HG03060 (cell line): ENCODE data around the gene DYSF.

Experiments used
- ATAC-seq: cut with Tn5 transposase; IDR thresholded peaks from one replicate; pipeline ENCODE4 v1.9.1; 2021; ENCODE audit warnings: low read depth, moderate number of reproducible peaks; ENCODE audit not compliant: unreplicated experiment

The DYSF gene

DNA sequence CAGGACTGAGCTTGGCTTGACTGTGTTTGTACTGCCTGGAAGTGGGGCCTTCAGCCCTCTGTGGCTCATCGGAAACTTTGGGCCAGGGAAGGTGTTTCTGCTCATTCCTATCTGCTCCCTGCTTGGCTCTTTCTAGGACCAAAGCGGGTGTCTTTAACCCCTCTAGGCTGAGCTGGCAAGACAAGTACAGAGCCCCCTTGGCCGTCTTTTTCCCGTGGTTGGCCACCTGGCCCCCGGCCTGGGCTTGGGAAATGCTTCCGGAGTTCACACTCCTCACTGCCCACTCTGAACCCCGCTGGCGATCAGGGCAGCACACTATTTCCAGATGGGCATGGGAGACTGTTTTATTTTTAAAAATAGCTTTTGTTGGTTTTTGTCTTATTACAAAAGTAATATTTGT is 243.0 kb downstream of the DYSF start:
- no peak for ATAC-seq

DNA sequence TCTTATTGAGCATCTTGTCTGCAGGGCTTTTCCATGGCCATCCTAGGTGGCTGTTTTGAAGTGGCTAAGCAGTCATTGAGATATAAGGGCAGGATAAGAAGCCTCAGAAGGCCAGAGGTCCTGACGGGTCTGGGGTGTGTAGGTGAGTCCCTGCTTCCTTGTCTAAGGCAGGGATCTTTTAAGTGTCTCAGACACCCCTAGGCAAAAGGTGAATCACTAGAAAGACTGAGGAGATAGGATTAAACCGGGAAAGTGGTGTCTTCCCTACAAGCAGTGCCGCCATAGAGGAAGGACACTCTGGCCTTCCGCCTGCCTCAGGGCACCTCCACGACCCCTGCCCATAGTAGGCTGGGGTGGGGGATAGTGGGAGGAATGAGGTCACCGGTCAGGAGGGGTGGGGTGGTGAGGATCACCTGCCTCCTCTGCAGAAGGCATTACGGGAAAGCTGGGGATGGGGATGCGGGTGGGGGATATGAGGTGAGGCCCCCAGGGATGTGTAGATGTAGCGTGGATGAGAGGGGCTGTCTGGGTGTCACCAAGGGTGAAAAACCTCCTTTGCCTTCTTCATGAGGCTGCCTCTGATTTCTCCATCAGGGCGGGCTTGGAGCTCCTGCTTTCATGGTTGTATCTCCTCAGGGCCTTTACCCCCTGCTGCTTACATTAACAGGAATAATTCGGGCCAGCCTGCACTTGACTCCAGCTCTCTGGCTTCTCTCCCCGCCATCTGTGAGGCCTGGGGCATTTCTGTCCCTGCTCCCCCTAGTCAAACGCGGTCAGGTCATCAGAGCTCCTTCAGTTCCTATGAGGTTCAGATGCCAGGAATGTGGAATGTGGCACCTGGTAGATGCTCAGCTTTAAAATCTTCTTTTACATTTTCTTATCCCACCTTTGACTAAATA is 244.0 kb downstream of the DYSF start:
- ATAC-seq, result no peak

DNA sequence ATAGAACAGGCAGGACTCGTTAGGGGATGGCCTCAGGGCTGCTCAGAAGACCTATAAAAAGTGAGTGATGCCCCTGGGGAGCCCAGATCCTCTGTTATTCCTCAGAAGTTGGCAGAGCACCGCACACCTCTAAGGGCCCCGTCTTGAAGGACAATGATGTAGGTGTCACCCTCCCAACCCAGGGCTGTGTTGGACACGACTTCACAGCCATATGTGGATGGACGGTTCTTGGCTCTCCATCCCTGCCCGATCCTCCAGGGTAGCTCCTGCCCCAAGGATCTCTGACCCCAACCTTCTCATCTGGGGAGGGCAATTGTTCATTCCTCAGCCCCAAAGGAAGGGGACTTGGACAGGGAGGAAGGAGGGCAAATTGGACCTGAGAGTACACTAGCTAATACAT is 246.1 kb downstream of the DYSF start:
- ATAC-seq, result no peak

DNA sequence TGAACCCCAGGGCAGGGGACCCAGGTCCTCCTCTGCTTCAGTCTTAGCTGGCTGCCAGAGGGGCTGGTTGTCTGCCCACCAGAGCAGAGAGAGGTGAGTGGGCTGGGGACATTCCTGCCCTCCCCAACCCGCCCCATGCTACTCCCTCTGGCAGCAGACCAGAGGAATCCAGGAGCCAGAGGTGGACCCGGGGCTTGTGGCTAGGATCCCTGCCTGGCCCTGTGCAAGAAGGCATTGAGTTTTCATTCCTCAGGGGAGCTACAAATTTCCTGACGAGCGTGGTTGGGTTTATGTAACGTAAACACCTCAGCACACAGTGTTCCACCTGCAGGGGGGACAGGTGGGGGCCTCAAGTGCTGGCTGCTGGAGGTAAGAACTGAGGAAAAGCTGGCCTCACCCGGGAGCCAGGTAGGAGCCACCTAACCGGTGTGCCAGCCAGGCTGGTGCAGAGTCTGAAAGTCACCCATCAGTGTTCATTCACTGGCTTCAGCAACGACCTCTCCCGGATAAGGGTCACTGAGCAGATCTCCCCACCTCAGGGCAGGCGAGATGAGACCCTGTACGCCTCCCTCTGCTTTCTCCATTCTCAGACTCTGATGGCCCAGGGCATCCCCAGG is 246.8 kb downstream of the DYSF start:
- ATAC-seq, result no peak

DNA sequence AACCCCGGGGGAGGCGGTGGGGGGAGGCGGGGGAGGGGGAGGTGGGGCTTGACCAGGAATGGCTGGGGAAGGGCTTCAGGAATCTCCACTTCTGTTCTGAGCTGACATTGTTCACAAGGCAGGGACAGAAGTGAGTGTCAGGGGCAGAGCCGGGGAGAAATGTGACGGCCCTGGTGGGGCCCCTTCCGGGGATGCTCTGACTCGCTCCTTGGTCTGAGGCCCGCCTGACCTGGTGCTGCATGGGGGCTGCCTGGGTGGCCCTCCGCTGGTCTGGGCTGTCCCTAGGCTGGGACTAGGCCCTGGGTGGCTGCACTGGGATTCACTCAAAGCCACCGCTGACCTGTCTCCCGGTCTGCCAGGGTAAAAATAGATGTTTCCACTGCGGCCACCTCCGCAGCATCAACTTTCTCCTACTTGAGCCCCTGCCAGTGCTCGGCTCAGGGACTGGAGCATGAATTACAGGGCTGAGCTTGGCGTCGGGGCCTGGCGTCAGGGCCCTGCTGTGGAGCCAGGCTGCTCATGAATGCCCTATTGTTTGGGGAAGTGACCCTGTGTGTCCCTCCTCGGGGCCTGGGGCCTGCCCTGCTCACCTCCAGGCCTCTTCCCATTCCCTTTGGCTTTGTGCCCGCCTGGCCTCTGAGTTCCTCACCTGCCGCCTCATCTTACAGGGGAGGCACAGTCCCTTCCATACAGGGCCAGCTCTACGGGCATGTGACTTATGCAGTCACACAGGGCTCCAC is 247.5 kb downstream of the DYSF start:
- no peak for ATAC-seq

DNA sequence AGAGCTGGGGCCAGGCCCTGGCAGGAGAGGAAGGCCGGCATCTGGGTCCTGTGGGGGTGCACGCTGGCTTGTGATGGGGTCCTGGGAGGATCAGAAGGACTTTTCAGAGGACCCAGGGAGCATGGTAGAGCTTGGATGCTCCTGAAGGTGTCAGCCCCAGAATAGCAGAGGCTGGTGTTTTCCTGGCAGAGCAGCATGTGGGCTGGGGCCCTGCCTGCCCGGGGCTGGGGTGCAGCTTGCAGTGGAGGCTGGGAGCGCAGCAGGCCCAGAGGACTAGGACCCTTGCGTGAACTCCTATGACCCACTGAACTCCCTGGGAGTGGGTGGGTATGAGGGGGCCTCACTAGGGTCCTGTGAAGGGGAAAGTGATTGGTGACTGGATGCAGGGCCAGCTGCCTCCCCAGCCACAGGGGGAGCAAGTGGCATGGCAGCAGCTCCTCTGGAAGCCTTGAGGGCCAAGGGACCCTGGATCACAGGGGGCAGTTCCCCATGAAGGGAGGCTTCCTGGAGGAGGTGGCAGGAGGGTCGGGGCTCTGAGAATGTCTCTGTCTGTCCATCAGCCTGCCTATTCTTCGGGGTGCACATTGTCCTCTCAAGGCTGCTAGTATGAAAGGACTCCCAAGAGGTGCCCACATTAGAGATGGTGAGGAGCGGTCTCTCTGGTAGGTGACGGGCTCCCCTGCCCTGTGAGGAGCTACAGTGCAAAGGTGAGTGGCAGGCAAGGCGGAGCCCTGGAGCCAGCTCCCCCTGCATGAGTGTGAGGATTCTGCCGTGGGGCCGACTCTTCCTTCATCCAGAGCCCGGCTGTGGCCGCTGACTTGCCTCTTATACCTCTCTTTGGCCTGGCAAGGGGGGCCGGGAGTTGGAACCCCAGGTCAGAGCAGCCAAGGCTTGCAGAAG is 249.0 kb downstream of the DYSF start:
- ATAC-seq, result no peak

DNA sequence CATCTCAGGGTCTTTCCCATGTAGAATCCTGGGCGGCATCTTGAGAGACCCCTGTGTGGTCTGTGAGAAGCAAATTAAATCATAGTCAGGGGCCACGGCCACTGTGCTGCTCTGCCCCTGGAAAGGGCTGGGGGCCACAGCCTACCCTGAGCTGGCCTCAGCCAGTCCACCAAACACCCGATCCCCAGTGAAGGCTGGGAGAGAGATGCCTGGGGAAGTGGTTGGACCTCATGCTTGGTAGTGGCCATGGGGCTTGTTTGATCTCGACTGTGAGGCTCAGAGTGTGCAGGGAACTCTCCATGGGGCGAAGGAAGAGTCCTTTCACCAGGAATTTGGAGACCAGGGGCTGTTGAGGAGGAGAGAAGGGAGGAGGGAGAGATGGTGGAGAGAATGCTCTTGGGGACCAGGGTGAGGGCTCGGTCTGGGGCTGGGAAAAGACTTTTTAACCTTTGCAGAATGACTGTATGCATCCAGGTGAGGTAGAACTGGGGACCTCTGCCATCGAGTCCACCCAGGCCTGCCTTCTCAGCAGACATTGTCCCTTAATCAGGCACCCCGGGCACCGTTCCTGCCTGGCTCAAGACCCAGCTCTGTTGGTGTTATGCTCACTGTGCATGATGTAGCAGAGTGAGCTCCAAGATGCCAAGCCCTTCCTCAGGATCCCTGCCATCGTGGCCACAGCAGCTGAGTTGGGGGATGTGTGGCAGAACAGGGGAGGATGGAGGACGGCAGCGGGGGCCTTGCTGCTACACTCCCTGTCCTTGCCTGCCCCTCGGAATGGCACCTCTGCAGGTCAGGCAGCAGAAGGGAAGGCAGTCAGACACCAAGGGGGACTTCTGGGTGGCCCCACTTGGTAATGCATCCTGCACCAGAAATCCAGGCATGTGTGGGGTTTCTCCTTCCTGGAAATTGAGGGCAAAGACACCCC is 249.9 kb downstream of the DYSF start:
- no peak for ATAC-seq

DNA sequence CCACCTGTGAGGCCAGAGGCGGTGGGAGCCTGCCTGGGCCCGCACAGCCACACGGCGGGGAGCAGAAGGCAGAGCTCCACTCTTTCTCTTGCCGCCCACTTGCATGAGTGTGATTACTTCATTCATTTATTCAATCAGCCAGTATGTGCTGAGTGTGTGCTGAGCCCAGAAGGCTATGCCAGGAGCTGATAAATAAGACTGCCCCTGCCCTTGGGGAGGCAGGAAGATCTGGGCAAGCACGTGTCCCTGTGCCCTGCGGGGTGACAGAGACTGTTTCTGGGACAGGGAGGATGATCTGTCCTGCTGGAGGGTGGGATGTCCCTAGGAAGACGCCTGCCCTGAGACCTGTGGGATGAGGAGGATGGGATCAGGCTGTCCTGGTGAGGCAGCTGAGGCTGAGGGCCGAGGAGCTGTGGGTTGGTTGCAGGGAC is 250.8 kb downstream of the DYSF start:
- no peak for ATAC-seq

DNA sequence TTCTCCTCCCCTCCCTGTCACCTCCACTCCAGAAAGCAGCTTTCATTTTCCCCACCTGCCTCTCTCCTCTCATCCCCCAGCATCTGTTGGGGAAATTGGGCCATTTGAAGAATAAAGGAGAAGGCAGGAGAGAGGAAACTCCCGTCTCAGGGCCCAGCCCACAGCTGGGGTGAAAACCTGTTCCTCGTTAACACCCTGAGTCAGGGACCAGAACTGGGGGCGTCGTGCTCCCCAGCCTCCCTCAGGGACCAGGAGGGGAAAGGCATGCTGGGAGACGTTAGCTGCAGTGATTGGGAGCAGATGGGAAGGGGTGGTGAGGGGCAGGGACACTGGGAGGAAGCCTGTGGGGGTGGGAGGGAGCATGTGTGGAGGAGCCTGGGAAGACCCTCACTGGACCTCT is 251.3 kb downstream of the DYSF start:
- no peak for ATAC-seq

DNA sequence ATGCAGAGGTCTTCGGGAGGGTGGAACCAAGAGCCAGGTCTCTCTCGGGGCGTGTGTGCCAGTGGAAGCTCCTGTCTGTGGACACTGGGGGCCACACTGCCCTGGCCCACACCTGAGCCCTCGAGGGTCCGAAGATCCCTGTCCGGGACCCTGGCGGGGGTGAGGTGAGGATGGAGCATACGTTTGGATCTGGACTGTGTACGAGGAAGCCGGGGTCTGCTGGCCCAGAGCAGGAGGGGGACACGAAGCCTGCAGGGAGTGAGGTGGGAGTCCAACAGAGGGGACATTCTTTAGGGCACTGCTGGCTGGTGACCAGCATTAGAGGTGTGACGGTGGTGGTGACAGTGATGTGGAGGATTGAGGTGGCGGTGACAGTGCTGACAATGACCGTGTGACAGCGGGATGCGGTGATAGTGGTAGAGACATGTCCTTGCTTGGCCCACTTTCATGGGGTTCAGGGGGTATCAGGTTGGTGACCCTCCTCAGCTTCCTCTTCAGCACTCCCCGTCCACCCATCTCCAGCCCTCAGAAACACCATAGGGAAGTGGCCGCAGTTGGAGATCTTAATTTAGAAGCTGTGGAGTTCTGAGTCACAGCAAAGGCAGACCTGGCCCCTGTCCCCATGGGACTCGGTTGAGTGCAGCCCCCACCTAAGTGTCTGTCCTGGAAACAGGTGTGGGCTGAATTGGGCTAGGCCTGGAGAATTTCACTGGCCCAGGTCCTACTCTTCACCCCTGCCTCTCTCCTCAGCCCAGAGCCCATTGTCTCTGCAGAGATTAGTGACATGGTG is 252.0 kb downstream of the DYSF start:
- ATAC-seq, result no peak

DNA sequence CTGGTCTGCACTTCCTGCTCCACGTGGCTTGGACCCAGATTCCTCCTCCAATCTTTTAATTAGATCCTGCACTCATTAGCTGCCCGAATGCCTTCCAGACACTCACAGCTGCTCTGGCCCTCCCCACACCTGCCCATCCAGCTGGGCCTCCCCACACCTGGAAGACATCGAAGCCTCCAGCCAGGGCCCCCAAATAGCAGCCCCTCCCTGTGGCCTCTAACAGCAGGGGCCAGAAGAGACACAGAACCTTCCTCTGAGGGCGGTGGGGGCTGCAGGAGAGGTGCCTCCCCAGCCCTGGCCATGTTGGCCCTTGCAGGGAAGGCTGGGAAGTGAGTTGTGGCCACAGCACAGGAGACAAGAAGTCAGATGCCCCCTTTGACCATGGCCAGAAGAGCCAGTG is 252.8 kb downstream of the DYSF start:
- ATAC-seq, result no peak

DNA sequence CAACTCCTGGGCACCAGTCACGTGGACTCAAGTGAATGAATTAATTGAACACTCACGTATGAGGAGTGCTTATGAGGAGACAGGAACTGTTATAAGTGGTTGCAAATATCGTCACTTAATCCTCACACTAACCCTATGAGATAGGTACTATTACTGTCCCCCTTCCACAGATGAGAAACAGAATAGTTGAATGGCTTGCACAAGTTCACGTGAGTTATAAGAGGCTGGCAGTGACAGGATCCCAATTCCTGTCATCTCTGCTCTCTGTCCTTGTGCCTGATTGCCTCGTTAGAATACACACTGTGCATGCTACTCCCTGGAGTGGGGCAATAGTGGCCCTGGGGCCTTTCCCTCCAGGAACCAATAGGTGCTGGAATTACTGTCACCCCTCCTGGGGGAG is 253.5 kb downstream of the DYSF start:
- no peak for ATAC-seq

DNA sequence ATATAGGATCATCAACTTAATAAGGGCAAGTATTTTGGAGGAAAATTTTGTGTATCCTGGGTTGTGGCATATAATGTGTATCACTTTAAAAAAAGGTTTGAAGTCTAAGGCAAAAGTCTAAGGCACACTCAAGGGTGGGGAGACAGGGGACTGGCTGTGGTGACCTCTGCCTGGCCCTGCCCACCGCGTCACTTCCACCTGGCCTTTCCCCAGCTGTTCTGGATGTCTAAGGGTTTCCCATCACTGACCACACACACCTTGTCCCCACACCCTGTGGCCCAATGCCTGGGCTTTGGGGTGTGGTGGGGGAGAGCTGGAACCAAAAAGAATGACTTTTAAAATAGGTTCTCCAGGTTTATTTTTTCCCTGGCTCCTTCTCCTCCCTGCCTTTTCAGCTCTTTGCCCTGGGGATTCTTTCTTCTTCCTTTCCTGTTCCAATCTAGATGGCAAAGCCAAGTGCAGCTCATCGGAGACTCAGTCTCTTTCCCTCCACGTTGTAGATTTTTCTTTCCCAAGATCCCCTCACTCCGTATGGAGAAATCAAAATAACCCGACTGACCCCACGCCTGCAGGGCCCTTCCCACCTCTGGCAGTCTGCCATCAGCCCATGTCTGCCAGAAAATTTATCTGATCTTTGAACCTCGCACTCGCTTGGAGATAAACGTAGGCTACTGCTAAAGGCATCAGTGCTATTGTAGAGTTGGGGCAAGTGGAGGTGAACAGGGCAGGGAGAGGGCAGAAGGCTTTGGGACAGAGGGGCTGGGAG is 257.2 kb downstream of the DYSF start:
- ATAC-seq, result no peak

DNA sequence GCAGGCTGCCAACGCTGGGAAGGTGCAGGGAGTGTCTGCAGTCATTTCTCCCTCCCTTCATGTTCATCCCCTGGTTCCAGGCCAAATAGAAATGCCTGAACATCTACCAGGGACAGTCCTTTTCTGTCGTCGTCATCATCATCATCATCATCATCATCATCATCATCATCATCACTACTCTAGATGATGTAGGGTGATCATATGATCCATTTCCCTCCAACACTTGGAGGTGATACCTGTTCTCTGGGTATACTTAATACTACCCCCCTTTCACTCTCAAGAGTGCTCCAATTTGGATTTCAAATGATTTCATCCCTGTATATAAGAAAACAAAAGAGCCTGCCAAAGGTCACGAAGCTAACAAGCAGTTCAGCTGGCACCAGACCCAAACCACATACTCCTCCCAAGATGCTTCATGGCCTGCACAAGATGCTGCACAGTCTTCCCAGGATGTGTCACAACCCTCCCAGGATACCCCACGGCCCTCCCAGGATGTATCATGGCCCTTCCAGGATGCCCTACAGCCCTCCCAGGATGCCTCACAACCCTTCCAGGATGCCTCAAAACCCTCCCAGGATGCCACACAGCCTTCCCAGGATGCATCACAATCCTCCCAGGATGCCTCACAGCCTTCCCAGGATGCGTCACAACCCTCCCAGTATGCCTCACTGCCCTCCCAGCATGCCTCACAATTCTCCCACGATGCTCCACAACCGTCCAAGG is 257.9 kb downstream of the DYSF start:
- ATAC-seq, result no peak

DNA sequence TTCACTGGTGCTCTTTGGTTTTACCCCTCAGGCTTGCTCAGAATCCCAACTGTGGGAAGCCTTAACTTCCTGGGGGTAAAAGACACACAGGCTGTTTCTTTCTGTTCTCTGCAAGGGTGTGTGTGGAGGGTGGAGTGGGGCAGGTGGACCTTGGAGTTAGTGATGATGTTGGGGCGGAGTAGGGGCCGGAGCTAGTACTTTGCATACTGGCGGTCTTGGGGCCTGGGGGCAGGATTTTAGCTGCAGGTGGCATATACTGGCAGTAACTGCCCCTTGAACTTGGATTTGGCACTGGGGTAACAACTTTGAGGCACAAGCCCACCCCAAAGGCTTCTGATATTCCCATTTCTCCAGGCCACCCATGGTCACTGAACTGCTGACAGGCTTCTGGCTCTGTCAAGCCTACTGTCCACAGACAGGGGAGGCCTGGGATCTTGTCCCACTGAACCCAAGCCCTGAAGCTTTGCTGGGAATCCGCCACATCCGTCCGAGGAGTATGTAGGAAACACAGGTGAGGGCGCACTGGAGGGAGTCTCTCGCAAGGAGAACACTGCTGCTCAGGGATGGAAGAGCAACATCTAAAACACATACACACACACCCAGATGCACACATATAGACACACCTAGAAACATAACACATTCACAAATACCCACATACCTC is 258.9 kb downstream of the DYSF start:
- no peak for ATAC-seq
